Heart left ventricle (tissue), 16 donors: Measurements from ENCODE around the gene CDH8. TPM values are rescaled to one million over a fixed set of nuclear protein-coding genes. Genes with fewer than 3 reads are reported as not detected.
A peak's percentile ranks its signal among the peaks of the same experiment; 100 is the strongest.

Experiments
- ATAC-seq, 4 donors: fragments of 200-7000 bp; cut with Tn5 transposase; one replicate each; pipeline ENCODE4 v1.9.1; 2020 to 2022; ENCODE audit warnings: moderate library complexity in 4 of 4, mild to moderate bottlenecking in 3 of 4, moderate number of reproducible peaks in 1 of 4
- DNase-seq, 5 donors: peaks; one replicate each; pipeline ENCODE4 v3.0.0-alpha.2; 2020
- H3K27ac ChIP-seq, 12 donors: fragments of 200-600 bp; sonication (generic) in 4 of 12; one replicate each; pipeline versions ENCODE4 v1.5.0 to v1.8.0; 2016 to 2022; ENCODE audit warnings: mild to moderate bottlenecking in 2 of 12
- H3K27me3 ChIP-seq, 9 donors: fragments of 200-600 bp; sonication (generic) in 2 of 9; one replicate each; pipeline versions ENCODE4 v1.5.1 to v1.8.0; 2016 to 2022; ENCODE audit warnings: mild to moderate bottlenecking in 3 of 9
- H3K36me3 ChIP-seq, 9 donors: fragments of 200-600 bp; sonication (generic) in 2 of 9; one replicate each; pipeline versions ENCODE4 v1.5.0 to v1.8.0; 2018 to 2022; ENCODE audit warnings: mild to moderate bottlenecking in 2 of 9
- H3K4me1 ChIP-seq, 12 donors: fragments of 200-600 bp; sonication (generic) in 4 of 12; one replicate each; pipeline versions ENCODE4 v1.5.0 to v1.8.0; 2016 to 2022; ENCODE audit warnings: mild to moderate bottlenecking in 3 of 12
- H3K4me3 ChIP-seq, 12 donors: fragments of 200-600 bp; sonication (generic) in 4 of 12; one replicate each; pipeline versions ENCODE4 v1.5.0 to v1.8.0; 2017 to 2022; ENCODE audit warnings: mild to moderate bottlenecking in 9 of 12, moderate library complexity in 4 of 12
- H3K9me3 ChIP-seq, 12 donors: fragments of 200-600 bp; sonication (generic) in 4 of 12; one replicate each; pipeline versions ENCODE4 v1.5.0 to v1.8.0; 2016 to 2022; ENCODE audit warnings: mild to moderate bottlenecking in 1 of 12
- POLR2A ChIP-seq, 2 donors: fragments of 450-650 bp; IDR thresholded peaks; one replicate each; pipeline ENCODE4 v1.6.1; 2017; ENCODE audit warnings: antibody characterized with exemption in 2 of 2, mild to moderate bottlenecking in 2 of 2, moderate library complexity in 2 of 2
- WGBS, 4 donors: extraction: QIAGEN DNeasy Blood & Tissue Kit in 2 of 4; methylation state at CpG; one replicate each; pipeline versions ENCODE4 v1.1.5 to v1.1.7; 2013 to 2018; 5-methylcytosine and 5-hydroxymethylcytosine counted together
- intact Hi-C, 10 donors: fragments of 100-400 bp; cut with DNase I; formaldehyde crosslinking; loops; one replicate each; pipeline versions ENCODE4 v1.11.1 to v1.14.2; 2022
- polyA plus RNA-seq, 2 donors: library from polyadenylated mRNA; stranded (reverse); fragments of 200-250 nt; gene quantifications; one replicate each; pipeline ENCODE4 v1.2.3, GENCODE V29; 2013
- total RNA-seq, 9 donors: library from RNA; depleted of rRNA in 2 of 9; stranded (reverse); fragments of >200 nt in 2 of 9; fragmentation: NEBNext Ultra II Directional in 3 of 9; extraction: Animal tissue kit (Norgen Biotek cat#: 25700) in 3 of 9; gene quantifications; one replicate each; pipeline versions ENCODE4 v1.1.0 to v1.2.4, GENCODE V29; 2016 to 2023
- TF ChIP-seq, protein P1 (sequence below), 12 donors: fragments of 200-600 bp; sonication (generic) in 4 of 12; IDR thresholded peaks; one replicate each; pipeline versions ENCODE4 v1.5.0 to v1.8.0; 2018 to 2022; ENCODE audit warnings: antibody characterized with exemption in 12 of 12, mild to moderate bottlenecking in 5 of 12
- donor health status: ischemic (EF 13 %, LVEDD 7.1; RV severe dilation, severe dysfunction).
- donor health status: healthy with polysubstance abuse.
- donor health status: DM: no; HTN: yes; CAD: no.
- donor health status: DM: no; HTN: no; CAD: no.
- donor health status: ischemic (EF 25% LVEDD 6.9; RV normal size, moderate dysfunction).
- donor health status: ischemic (EF 25% LVEDD 5.7; RV mildly dilated, moderate dysfunction).
- donor health status: healthy.
- donor health status: DM: yes; HTN: yes; CAD: no.
- donor health status: ischemic (EF 35%, LVEDD 5.7; RV mildly dilated, moderate dysfunction).
- donor health status: nonischemic (EF 11% LVEDD 7.7; RV severe dilation, severe dysfunction).
- donor health status: DM: yes; HTN: yes; CAD: no.
- donor health status: PGD.
- donor health status: ischemic (EF 29% LVEDD 5.4; RV normal size, mild dysfunction).
- donor health status: nonischemic (EF 23%, LVEDD 6.1; RV moderate dilation, normal function).

Gene CDH8
- total and polyA plus RNA-seq, 11 donors, result 0.01 to 1.3 (median 0.37) TPM; not detected in 4

DNA sequence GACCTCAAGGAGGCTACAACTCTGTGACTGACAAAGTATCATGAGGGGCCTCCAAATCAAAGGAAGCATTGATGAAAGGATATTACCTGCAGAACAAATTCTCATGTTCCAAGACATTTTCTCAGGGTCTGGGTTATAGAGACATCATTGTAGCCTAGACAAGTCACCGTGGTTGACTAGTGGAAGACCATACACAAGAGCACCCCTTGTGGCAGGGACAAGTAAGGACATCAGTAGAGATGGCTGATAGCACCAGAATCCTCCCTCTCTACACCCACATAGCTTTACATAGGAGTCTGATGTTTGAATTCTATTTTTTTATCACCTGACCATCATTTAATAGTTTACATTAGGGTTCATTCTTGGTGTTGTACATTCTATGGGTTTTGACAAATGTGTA lies 32.5 kb upstream of the CDH8 start:
- Histone ChIP-seq H3K27me3 (no peaks in the 10 kb centered on the region), H3K9me3 (peaks cover 0 to under 1% (median 0%) of the 10 kb centered on the region in 12 donors), H3K4me1 (no peaks in the 10 kb centered on the region), H3K27ac (no peak overlapping the region), H3K36me3 (no peaks in the 10 kb centered on the region), H3K4me3 (no peak overlapping the region)
- DNase-seq (no peak), ATAC-seq (no peak)
- intact Hi-C loops, result no loop called here
- 69 to 94% (median 85%) methylated on average over 1 of the region's 1 CpG for WGBS, 4 donors
- TF ChIP-seq, protein P1, sequence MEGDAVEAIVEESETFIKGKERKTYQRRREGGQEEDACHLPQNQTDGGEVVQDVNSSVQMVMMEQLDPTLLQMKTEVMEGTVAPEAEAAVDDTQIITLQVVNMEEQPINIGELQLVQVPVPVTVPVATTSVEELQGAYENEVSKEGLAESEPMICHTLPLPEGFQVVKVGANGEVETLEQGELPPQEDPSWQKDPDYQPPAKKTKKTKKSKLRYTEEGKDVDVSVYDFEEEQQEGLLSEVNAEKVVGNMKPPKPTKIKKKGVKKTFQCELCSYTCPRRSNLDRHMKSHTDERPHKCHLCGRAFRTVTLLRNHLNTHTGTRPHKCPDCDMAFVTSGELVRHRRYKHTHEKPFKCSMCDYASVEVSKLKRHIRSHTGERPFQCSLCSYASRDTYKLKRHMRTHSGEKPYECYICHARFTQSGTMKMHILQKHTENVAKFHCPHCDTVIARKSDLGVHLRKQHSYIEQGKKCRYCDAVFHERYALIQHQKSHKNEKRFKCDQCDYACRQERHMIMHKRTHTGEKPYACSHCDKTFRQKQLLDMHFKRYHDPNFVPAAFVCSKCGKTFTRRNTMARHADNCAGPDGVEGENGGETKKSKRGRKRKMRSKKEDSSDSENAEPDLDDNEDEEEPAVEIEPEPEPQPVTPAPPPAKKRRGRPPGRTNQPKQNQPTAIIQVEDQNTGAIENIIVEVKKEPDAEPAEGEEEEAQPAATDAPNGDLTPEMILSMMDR (IDR thresholded peaks at IDR 0.05), result peak in 1 of 12 donors; percentile 15
- TF ChIP-seq POLR2A (IDR thresholded peaks at IDR 0.05), result no peak

DNA sequence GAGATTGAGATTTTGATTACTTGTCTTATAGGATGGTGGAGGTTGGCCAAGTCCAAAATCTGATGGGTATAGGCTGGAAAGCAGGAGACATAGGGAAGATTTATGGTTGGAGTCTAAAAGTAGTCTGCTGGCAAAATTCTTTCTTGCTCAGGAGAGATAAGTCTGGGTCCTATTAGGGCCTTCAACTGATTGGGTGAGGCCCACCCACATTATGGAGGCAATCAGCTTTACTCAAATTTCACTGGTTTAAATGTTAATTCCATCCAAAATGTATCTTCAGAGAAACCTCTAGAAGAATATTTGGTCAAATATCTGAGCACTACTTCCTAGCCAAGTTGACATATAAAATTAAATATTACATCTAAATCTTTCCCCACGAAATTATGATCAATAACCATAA lies 31.7 kb upstream of the CDH8 start:
- Histone ChIP-seq H3K9me3 (no peaks in the 10 kb centered on the region), H3K27ac (no peak overlapping the region), H3K36me3 (no peaks in the 10 kb centered on the region), H3K4me3 (no peak overlapping the region), H3K27me3 (no peaks in the 10 kb centered on the region), H3K4me1 (no peaks in the 10 kb centered on the region)
- intact Hi-C loops, result no loop called here
- TF ChIP-seq, protein P1 (IDR thresholded peaks at IDR 0.05), result no peak
- TF ChIP-seq POLR2A (IDR thresholded peaks at IDR 0.05), result no peak
- WGBS, 4 donors, result 56 to 63% (median 60%) methylated on average over 1 of the region's 1 CpG
- no peak for DNase-seq
- no peak for ATAC-seq

DNA sequence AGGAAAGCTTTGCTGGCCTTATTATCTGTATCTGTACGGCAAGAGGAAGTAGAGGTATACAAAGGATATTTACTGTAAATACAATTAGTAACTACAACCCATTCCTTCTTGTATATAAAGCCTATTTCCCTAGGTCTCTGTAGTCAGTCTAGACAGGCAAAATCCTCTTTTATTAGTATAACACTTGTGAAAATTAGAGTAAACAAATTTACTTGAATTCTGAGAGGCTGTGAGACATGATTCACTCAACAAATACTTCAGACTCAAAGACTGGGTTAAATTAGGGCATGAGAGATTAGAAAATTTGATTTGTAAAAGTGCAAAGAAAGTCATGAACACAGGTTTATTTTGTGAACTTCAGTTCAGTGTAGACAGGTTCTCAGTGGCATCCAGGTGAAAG lies 30.9 kb upstream of the CDH8 start:
- ATAC-seq (no peak), DNase-seq (no peak)
- no peaks in the 10 kb centered on the region for H3K36me3 ChIP-seq
- H3K27ac ChIP-seq, result no peak overlapping the region
- no peaks in the 10 kb centered on the region for H3K4me1 ChIP-seq
- no peaks in the 10 kb centered on the region for H3K9me3 ChIP-seq
- intact Hi-C loops, result no loop called here
- TF ChIP-seq, protein P1 (IDR thresholded peaks at IDR 0.05), result no peak
- no peak for TF ChIP-seq POLR2A (IDR thresholded peaks at IDR 0.05)
- no peaks in the 10 kb centered on the region for H3K27me3 ChIP-seq
- WGBS, 4 donors, result 53 to 66% (median 56%) methylated on average over 1 of the region's 1 CpG
- H3K4me3 ChIP-seq, result no peak overlapping the region

DNA sequence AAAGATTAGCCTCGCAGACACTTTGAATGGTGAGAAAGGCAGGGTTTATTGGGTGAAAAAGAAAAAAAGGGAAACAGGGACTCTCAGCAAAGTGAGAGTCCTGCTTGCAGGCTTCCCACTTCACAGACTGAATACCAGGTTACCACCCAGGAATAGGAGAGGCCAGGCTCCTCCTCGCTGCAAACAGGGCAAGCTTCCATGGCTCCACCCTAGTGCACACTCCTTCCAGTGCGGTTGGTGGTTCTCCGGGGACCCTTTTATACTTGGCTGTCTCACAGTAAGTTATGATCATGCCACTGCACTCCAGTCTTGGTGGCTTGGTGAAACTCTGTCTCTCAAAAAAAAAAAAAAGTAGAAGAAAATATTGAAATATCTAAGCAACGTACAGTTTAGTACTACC lies 30.5 kb upstream of the CDH8 start:
- DNase-seq, result no peak
- no peak overlapping the region for H3K27ac ChIP-seq
- H3K36me3 ChIP-seq, result no peaks in the 10 kb centered on the region
- H3K4me3 ChIP-seq, result no peak overlapping the region
- H3K4me1 ChIP-seq, result no peaks in the 10 kb centered on the region
- TF ChIP-seq POLR2A (IDR thresholded peaks at IDR 0.05), result no peak
- TF ChIP-seq, protein P1 (IDR thresholded peaks at IDR 0.05), result no peak
- H3K27me3 ChIP-seq, result no peaks in the 10 kb centered on the region
- no peak for ATAC-seq
- WGBS, 4 donors, result 64 to 78% (median 68%) methylated on average over 5 of the region's 5 CpGs
- no peaks in the 10 kb centered on the region for H3K9me3 ChIP-seq
- intact Hi-C loops, result no loop called here
